ENCODE data around the gene CCDC178.

DNA sequence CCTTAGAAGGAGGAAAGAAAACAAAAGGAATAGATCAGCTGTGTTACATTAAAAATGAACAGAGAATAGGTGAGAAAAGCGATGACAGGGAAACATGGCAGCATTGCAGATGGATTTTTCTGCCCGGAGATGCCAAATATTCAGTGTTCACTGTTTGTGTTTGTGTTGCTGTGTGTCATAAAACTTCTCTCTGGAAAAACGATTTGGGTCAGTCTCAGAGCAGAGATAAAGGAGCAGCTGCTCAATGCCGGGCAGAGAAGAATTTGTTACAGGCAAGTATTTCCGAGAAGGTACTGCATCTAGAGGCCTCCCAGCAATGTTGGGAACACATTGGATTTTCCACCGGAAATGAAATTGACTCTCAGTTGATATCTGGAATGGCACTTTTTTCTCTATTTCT is 511.3 kb downstream of the CCDC178 start:
- TF ChIP-seq POLR2A (IDR thresholded peaks at IDR 0.05; ENCODE audit: low read depth, low read length) (no peak), TAF1 (IDR thresholded peaks at IDR 0.05; ENCODE audit: borderline replicate concordance, low read depth, low read length) (no peak), POLR2AphosphoS5 (IDR thresholded peaks at IDR 0.05; ENCODE audit: low read depth, low read length) (no peak)
